ENCODE results near the gene C1orf232. TPM values are rescaled to one million over a fixed set of nuclear protein-coding genes. Genes with fewer than 3 reads are reported as not detected.

Gene C1orf232
- total and polyA plus RNA-seq, 9 of the 15 experiments (the other 6 are each of a cell fraction or from before 2014, with no cell fraction given) = not detected

DNA sequence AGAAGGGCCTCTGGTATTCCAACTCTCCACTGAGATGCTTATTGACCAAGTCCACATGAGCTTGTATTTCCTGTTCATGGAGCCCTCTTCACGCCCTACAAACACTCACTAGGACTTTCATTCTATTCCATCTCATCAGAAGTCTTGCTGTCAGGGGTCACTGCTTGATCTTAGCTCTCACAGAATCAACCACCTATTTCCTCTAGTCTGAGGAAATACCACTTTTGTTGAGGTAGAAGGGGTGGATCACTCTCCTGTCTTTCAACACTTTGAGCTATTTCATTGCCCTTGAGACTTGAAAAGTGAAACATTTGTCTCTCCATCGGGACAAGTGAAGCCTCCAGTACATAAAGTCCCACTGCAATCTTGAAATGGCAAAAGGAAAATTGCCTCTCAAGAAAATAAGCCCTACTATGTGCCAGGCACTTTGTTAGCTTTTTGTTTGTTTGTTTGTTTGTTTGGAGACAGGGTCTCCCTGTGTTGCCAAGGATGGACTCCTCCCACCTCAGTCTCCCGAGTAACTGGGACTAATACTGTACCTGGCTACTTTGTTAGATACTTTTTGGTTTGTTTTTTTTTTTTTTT lies 29.7 kb downstream of the C1orf232 start (continued):
- TF ChIP-seq SMAD4 (CRISPR knock-in tag; conservative IDR thresholded peaks at IDR 0.05) = no peak
- no peak for TF ChIP-seq EHMT2 (IDR thresholded peaks at IDR 0.05)
- TF ChIP-seq RBM39 (optimal IDR thresholded peaks at IDR 0.05; ENCODE audit: low read depth, low read length) = no peak
- TF ChIP-seq CAMTA2 (CRISPR knock-in tag; conservative IDR thresholded peaks at IDR 0.05) = no peak
- TF ChIP-seq, protein P1, sequence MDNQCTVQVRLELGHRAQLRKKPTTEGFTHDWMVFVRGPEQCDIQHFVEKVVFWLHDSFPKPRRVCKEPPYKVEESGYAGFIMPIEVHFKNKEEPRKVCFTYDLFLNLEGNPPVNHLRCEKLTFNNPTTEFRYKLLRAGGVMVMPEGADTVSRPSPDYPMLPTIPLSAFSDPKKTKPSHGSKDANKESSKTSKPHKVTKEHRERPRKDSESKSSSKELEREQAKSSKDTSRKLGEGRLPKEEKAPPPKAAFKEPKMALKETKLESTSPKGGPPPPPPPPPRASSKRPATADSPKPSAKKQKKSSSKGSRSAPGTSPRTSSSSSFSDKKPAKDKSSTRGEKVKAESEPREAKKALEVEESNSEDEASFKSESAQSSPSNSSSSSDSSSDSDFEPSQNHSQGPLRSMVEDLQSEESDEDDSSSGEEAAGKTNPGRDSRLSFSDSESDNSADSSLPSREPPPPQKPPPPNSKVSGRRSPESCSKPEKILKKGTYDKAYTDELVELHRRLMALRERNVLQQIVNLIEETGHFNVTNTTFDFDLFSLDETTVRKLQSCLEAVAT (IDR thresholded peaks at IDR 0.05) = no peak
- TF ChIP-seq MECOM (CRISPR knock-in tag; IDR thresholded peaks at IDR 0.05) = peak; percentile 13; the same call in 1 of the 2 replicates
- TF ChIP-seq, protein P2, sequence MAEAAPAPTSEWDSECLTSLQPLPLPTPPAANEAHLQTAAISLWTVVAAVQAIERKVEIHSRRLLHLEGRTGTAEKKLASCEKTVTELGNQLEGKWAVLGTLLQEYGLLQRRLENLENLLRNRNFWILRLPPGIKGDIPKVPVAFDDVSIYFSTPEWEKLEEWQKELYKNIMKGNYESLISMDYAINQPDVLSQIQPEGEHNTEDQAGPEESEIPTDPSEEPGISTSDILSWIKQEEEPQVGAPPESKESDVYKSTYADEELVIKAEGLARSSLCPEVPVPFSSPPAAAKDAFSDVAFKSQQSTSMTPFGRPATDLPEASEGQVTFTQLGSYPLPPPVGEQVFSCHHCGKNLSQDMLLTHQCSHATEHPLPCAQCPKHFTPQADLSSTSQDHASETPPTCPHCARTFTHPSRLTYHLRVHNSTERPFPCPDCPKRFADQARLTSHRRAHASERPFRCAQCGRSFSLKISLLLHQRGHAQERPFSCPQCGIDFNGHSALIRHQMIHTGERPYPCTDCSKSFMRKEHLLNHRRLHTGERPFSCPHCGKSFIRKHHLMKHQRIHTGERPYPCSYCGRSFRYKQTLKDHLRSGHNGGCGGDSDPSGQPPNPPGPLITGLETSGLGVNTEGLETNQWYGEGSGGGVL (CRISPR knock-in tag; IDR thresholded peaks at IDR 0.05) = no peak
- TF ChIP-seq, protein P3, sequence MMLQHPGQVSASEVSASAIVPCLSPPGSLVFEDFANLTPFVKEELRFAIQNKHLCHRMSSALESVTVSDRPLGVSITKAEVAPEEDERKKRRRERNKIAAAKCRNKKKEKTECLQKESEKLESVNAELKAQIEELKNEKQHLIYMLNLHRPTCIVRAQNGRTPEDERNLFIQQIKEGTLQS (IDR thresholded peaks at IDR 0.05) = no peak
- TF ChIP-seq, protein P3 (CRISPR knock-in tag; conservative IDR thresholded peaks at IDR 0.05) = no peak
- no peak for TF ChIP-seq ETV6 (IDR thresholded peaks at IDR 0.05; ENCODE audit: borderline replicate concordance in 1 of 2, low read depth in 2 of 2, low read length in 1 of 2)
- TF ChIP-seq ETV6 (CRISPR knock-in tag; IDR thresholded peaks at IDR 0.05; ENCODE audit: borderline replicate concordance) = no peak
- no peak for TF ChIP-seq ZNF134 (CRISPR knock-in tag; conservative IDR thresholded peaks at IDR 0.05)
- peak; percentile 30; the same call in 1 of the 2 replicates for TF ChIP-seq EP400 (IDR thresholded peaks at IDR 0.05)
- TF ChIP-seq POLR2B (IDR thresholded peaks at IDR 0.05; ENCODE audit: low read depth, partially characterized antibody) = no peak
- TF ChIP-seq HDAC6 (IDR thresholded peaks at IDR 0.05; ENCODE audit: low read depth, low read length) = no peak
- TF ChIP-seq NR1H2 (CRISPR knock-in tag; IDR thresholded peaks at IDR 0.05) = no peak
- TF ChIP-seq HDAC3 (IDR thresholded peaks at IDR 0.05; ENCODE audit: borderline replicate concordance, partially characterized antibody) = peak; percentile 25
- no peak for TF ChIP-seq ZNF696 (CRISPR knock-in tag; conservative IDR thresholded peaks at IDR 0.05)
- TF ChIP-seq RBBP5 (IDR thresholded peaks at IDR 0.05; ENCODE audit: borderline replicate concordance, insufficient read depth, low read length, poor library complexity, severe bottlenecking) = no peak
- TF ChIP-seq NFE2 (IDR thresholded peaks at IDR 0.05; ENCODE audit: low read depth) = no peak
- TF ChIP-seq ZNF121 (CRISPR knock-in tag; conservative IDR thresholded peaks at IDR 0.05) = no peak
- TF ChIP-seq SMARCC2 (IDR thresholded peaks at IDR 0.05; ENCODE audit: low read depth) = no peak
- TF ChIP-seq ZNF324 (CRISPR knock-in tag; IDR thresholded peaks at IDR 0.05) = no peak
- TF ChIP-seq DACH1 (IDR thresholded peaks at IDR 0.05; ENCODE audit: partially characterized antibody) = no peak
- 0 out of 2 replicates have a peak, but pooled peaks have one; percentile 42 for TF ChIP-seq DPF2 (IDR thresholded peaks at IDR 0.05)
- TF ChIP-seq WHSC1 (IDR thresholded peaks at IDR 0.05; ENCODE audit: low read length) = no peak
- TF ChIP-seq DDX20 (tag; IDR thresholded peaks at IDR 0.05; ENCODE audit: low read depth) = no peak
